HEK293 (cell line): ENCODE measurements around the gene ARMC10.
A peak's percentile ranks its signal among the peaks of the same experiment; 100 is the strongest.
"Not testable (repeated sequence)": the region's sequence is repeated elsewhere in the genome, so short reads cannot be mapped to it uniquely, and the experiment has no call there.

Experiments used
- CTCF ChIA-PET: fragments of 350-600 bp; formaldehyde crosslinking; extraction: SDS; loops from one replicate; lab custom pipeline; 2021; ENCODE audit warnings: antibody characterized with exemption; lab: Yijun Ruan, JAX
- POLR2A ChIA-PET: fragments of 300-600 bp; formaldehyde crosslinking; extraction: SDS; loops from one replicate; lab custom pipeline; 2020; ENCODE audit warnings: antibody characterized with exemption, inconsistent platforms; lab: Yijun Ruan, JAX
- H3K27ac ChIP-seq: fragments of 200-500 bp; sonication (Bioruptor generic); 2 replicates; pipeline ENCODE4 v1.5.1; 2014; ENCODE audit warnings: low read depth, low read length, control low read depth, inconsistent platforms; ENCODE audit errors: extremely low read depth
- H3K36me3 ChIP-seq, 2 experiments: fragments of 200-500 bp in 1 of 2; sonication (Bioruptor generic) in 1 of 2; 1 replicate in 1 of 2; 2 replicates in 1 of 2; pipeline ENCODE4 v1.5.1; 2014 to 2017; ENCODE audit warnings: inconsistent platforms in 2 of 2, low read length in 2 of 2; ENCODE audit not compliant: control insufficient read depth in 2 of 2, insufficient read depth in 1 of 2
- H3K4me1 ChIP-seq: fragments of 200-500 bp; sonication (Bioruptor generic); 2 replicates; pipeline ENCODE4 v1.5.1; 2014; ENCODE audit warnings: mild to moderate bottlenecking, low read length, inconsistent platforms; ENCODE audit not compliant: control insufficient read depth, insufficient read depth
- H3K4me3 ChIP-seq: 2 replicates; pipeline ENCODE4 v1.5.1; 2011; ENCODE audit warnings: low read depth, mild to moderate bottlenecking, control low read depth, low read length, moderate library complexity
- H3K9me3 ChIP-seq: fragments of 200-500 bp; sonication (Bioruptor generic); 2 replicates; pipeline ENCODE4 v1.5.1; 2014; ENCODE audit warnings: low read depth, low read length, inconsistent platforms; ENCODE audit not compliant: control insufficient read depth, insufficient read depth
- GLIS1 ChIP-seq: fragments of 450-650 bp; formaldehyde crosslinking; IDR thresholded peaks from 2 replicates; pipeline ENCODE4 v1.5.1; 2016; ENCODE audit warnings: missing biosample characterization, missing genetic modification characterization
- KLF10 ChIP-seq: fragments of 450-650 bp; IDR thresholded peaks from 2 replicates; pipeline ENCODE4 v1.5.1; 2018; ENCODE audit warnings: missing biosample characterization, mild to moderate bottlenecking, missing genetic modification characterization
- KLF9 ChIP-seq: fragments of 450-650 bp; formaldehyde crosslinking; IDR thresholded peaks from 2 replicates; pipeline ENCODE4 v1.5.1; 2016; ENCODE audit warnings: missing biosample characterization, missing genetic modification characterization, low read depth
- MEIS1 ChIP-seq: sonication (generic); formaldehyde crosslinking; IDR thresholded peaks from 2 replicates; pipeline ENCODE4 v1.8.1; 2022; ENCODE audit warnings: missing genetic modification reagents, mild to moderate bottlenecking, borderline replicate concordance
- ZFHX2 ChIP-seq: fragments of 450-650 bp; formaldehyde crosslinking; conservative IDR thresholded peaks from 2 replicates; pipeline ENCODE4 v1.5.1; 2016; ENCODE audit warnings: missing biosample characterization, missing genetic modification characterization
- ZFP41 ChIP-seq: fragments of 450-650 bp; formaldehyde crosslinking; IDR thresholded peaks from 2 replicates; pipeline ENCODE4 v1.5.1; 2016; ENCODE audit warnings: missing biosample characterization, missing genetic modification characterization, borderline replicate concordance
- ZNF266 ChIP-seq: fragments of 450-650 bp; formaldehyde crosslinking; IDR thresholded peaks from 2 replicates; pipeline ENCODE4 v1.5.1; 2016; ENCODE audit warnings: missing biosample characterization, missing genetic modification characterization, low read depth
- ZNF416 ChIP-seq: fragments of 450-650 bp; formaldehyde crosslinking; IDR thresholded peaks from 2 replicates; pipeline ENCODE4 v1.5.1; 2016; ENCODE audit warnings: missing biosample characterization, missing genetic modification characterization
- ZNF423 ChIP-seq: fragments of 450-650 bp; formaldehyde crosslinking; IDR thresholded peaks from 2 replicates; pipeline ENCODE4 v1.5.1; 2016; ENCODE audit warnings: missing biosample characterization, missing genetic modification characterization
- ZNF530 ChIP-seq: fragments of 450-650 bp; formaldehyde crosslinking; IDR thresholded peaks from 2 replicates; pipeline ENCODE4 v1.5.1; 2016; ENCODE audit warnings: low read depth, missing biosample characterization, missing genetic modification characterization
- ZNF549 ChIP-seq: fragments of 450-650 bp; IDR thresholded peaks from 2 replicates; pipeline ENCODE4 v1.5.1; 2018; ENCODE audit warnings: missing biosample characterization, missing genetic modification characterization, mild to moderate bottlenecking, inconsistent platforms, moderate library complexity
- ZNF626 ChIP-seq: fragments of 450-650 bp; sonication (Bioruptor Pico); formaldehyde crosslinking; IDR thresholded peaks from 2 replicates; pipeline ENCODE4 v1.5.1; 2018; ENCODE audit warnings: missing biosample characterization, missing genetic modification characterization, inconsistent platforms
- ZNF658 ChIP-seq: fragments of 450-650 bp; formaldehyde crosslinking; IDR thresholded peaks from 2 replicates; pipeline ENCODE4; 2016; ENCODE audit warnings: missing biosample characterization, missing genetic modification characterization
- ZNF670 ChIP-seq: fragments of 450-650 bp; formaldehyde crosslinking; IDR thresholded peaks from 2 replicates; pipeline ENCODE4 v1.5.1; 2016; ENCODE audit warnings: missing biosample characterization, missing genetic modification characterization, low read depth
- TF ChIP-seq, protein P1 (sequence below): fragments of 450-650 bp; formaldehyde crosslinking; IDR thresholded peaks from 2 replicates; pipeline ENCODE4 v1.5.1; 2016; ENCODE audit warnings: missing biosample characterization, missing genetic modification characterization, low read depth
- TF ChIP-seq, protein P2 (sequence below): fragments of 450-650 bp; formaldehyde crosslinking; IDR thresholded peaks from 2 replicates; pipeline ENCODE4 v1.5.1; 2017; ENCODE audit warnings: missing biosample characterization, mild to moderate bottlenecking, missing genetic modification characterization, moderate library complexity
- TF ChIP-seq, protein P3 (sequence below): fragments of 450-650 bp; formaldehyde crosslinking; IDR thresholded peaks from 2 replicates; pipeline ENCODE4 v1.5.1; 2016; ENCODE audit warnings: missing biosample characterization, missing genetic modification characterization, low read depth
- TF ChIP-seq, protein P4 (sequence below): fragments of 450-650 bp; formaldehyde crosslinking; IDR thresholded peaks from 2 replicates; pipeline ENCODE4 v1.5.1; 2016; ENCODE audit warnings: missing biosample characterization, missing genetic modification characterization
- TF ChIP-seq, protein P5 (sequence below): fragments of 450-650 bp; formaldehyde crosslinking; IDR thresholded peaks from 2 replicates; pipeline ENCODE4 v1.5.1; 2016; ENCODE audit warnings: missing biosample characterization, missing genetic modification characterization, borderline replicate concordance

Gene ARMC10

DNA sequence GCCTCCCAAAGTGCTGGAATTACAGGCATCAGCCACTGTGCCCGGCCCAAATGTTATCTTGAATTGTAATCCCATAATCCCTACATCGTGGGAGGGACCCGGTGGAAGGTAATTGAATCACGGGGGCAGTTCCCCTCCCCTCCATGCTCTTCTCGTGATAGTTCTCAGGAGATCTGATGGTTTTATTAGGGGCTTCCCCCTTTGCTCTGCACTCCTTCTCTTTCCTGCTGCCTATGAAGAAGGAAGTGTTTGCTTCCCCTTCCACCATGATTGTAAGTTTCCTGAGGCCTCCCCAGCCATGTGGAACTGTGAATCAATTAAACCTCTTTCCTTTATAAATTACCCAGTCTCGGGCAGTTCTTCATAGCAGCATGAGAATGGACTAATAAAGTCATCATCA, 3.3 kb downstream of the ARMC10 start:
- CTCF ChIA-PET, H3K9me3 ChIP-seq, H3K27ac ChIP-seq, H3K4me3 ChIP-seq, POLR2A ChIA-PET, H3K36me3 ChIP-seq, H3K4me1 ChIP-seq: not testable (repeated sequence)
- TF ChIP-seq ZFHX2 (tag by site-specific recombination) (peak; percentile 27; the same call in 1 of the 2 replicates), GLIS1 (peak; percentile 26; the same call in 1 of the 2 replicates)

DNA sequence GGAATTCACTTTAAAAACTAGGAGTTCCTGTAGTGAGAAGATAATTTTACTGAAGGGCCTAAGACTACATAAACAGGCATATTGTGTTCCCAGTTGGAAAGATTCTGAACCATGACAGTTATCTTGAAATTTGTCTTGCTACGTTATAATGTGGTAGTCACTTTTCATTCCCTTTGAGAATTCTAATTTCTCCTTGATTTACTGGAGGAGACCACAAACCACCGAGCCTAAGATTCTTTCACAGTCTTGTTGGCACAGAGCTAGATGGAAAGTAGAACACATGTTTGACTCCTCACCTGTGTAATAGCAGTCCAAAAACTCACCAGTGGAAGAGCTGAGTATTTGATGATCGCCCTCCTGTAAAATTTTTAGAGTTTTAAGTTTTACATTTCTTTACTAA, 4.9 kb downstream of the ARMC10 start:
- Histone ChIP-seq H3K4me3 (no peak overlapping the region), H3K9me3 (no peaks in the 10 kb centered on the region), H3K4me1 (no peaks in the 10 kb centered on the region), H3K27ac (no peak overlapping the region), H3K36me3 (peaks cover 0 to 19% of the 10 kb centered on the region in 2 experiments; a peak in 2 of 3 replicates)
- ChIA-PET CTCF (interaction anchor here (1.6 kb wide), 1 partner anchor 18 kb away, joined by 5 read pairs; no protein-coding TSS in a partner anchor), POLR2A (no interaction called here)
- TF ChIP-seq, protein P1, sequence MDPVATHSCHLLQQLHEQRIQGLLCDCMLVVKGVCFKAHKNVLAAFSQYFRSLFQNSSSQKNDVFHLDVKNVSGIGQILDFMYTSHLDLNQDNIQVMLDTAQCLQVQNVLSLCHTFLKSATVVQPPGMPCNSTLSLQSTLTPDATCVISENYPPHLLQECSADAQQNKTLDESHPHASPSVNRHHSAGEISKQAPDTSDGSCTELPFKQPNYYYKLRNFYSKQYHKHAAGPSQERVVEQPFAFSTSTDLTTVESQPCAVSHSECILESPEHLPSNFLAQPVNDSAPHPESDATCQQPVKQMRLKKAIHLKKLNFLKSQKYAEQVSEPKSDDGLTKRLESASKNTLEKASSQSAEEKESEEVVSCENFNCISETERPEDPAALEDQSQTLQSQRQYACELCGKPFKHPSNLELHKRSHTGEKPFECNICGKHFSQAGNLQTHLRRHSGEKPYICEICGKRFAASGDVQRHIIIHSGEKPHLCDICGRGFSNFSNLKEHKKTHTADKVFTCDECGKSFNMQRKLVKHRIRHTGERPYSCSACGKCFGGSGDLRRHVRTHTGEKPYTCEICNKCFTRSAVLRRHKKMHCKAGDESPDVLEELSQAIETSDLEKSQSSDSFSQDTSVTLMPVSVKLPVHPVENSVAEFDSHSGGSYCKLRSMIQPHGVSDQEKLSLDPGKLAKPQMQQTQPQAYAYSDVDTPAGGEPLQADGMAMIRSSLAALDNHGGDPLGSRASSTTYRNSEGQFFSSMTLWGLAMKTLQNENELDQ (tag by site-specific recombination) = no peak
- no peak for TF ChIP-seq ZNF549
- no peak for TF ChIP-seq ZNF416
- TF ChIP-seq ZNF670 = no peak
- TF ChIP-seq ZNF658 (tag by site-specific recombination) = no peak
- TF ChIP-seq KLF10 (tag by site-specific recombination) = no peak
- TF ChIP-seq, protein P2, sequence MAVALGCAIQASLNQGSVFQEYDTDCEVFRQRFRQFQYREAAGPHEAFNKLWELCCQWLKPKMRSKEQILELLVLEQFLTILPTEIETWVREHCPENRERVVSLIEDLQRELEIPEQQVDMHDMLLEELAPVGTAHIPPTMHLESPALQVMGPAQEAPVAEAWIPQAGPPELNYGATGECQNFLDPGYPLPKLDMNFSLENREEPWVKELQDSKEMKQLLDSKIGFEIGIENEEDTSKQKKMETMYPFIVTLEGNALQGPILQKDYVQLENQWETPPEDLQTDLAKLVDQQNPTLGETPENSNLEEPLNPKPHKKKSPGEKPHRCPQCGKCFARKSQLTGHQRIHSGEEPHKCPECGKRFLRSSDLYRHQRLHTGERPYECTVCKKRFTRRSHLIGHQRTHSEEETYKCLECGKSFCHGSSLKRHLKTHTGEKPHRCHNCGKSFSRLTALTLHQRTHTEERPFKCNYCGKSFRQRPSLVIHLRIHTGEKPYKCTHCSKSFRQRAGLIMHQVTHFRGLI (tag by site-specific recombination) = no peak
- no peak for TF ChIP-seq ZFHX2 (tag by site-specific recombination)
- TF ChIP-seq ZNF530 (tag by site-specific recombination) = no peak
- TF ChIP-seq, protein P3, sequence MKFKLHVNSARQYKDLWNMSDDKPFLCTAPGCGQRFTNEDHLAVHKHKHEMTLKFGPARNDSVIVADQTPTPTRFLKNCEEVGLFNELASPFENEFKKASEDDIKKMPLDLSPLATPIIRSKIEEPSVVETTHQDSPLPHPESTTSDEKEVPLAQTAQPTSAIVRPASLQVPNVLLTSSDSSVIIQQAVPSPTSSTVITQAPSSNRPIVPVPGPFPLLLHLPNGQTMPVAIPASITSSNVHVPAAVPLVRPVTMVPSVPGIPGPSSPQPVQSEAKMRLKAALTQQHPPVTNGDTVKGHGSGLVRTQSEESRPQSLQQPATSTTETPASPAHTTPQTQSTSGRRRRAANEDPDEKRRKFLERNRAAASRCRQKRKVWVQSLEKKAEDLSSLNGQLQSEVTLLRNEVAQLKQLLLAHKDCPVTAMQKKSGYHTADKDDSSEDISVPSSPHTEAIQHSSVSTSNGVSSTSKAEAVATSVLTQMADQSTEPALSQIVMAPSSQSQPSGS (tag by site-specific recombination) = no peak
- TF ChIP-seq MEIS1 = no peak

DNA sequence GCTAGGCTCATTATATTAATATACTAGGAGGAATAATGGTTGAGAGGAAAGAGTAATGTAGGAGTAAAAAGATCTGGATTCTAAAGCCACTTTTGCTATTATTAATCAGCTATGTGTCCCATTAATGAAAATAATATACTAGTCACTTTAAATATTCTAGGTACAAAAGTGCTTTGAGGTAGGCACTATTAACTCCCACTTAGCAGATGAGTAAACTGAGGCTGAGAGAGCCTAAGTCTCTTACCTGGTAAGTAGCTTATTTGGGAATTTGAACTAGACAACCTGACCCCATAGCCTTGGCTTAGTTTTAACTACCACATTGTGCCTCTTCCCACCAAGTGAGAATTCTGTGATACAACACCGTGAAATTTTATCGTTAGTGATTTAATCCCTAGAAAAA, 6.0 kb downstream of the ARMC10 start:
- TF ChIP-seq, protein P4, sequence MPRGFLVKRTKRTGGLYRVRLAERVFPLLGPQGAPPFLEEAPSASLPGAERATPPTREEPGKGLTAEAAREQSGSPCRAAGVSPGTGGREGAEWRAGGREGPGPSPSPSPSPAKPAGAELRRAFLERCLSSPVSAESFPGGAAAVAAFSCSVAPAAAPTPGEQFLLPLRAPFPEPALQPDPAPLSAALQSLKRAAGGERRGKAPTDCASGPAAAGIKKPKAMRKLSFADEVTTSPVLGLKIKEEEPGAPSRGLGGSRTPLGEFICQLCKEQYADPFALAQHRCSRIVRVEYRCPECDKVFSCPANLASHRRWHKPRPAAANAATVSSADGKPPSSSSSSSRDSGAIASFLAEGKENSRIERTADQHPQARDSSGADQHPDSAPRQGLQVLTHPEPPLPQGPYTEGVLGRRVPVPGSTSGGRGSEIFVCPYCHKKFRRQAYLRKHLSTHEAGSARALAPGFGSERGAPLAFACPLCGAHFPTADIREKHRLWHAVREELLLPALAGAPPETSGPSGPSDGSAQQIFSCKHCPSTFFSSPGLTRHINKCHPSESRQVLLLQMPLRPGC = no peak
- TF ChIP-seq KLF9 = no peak
- TF ChIP-seq, protein P5, sequence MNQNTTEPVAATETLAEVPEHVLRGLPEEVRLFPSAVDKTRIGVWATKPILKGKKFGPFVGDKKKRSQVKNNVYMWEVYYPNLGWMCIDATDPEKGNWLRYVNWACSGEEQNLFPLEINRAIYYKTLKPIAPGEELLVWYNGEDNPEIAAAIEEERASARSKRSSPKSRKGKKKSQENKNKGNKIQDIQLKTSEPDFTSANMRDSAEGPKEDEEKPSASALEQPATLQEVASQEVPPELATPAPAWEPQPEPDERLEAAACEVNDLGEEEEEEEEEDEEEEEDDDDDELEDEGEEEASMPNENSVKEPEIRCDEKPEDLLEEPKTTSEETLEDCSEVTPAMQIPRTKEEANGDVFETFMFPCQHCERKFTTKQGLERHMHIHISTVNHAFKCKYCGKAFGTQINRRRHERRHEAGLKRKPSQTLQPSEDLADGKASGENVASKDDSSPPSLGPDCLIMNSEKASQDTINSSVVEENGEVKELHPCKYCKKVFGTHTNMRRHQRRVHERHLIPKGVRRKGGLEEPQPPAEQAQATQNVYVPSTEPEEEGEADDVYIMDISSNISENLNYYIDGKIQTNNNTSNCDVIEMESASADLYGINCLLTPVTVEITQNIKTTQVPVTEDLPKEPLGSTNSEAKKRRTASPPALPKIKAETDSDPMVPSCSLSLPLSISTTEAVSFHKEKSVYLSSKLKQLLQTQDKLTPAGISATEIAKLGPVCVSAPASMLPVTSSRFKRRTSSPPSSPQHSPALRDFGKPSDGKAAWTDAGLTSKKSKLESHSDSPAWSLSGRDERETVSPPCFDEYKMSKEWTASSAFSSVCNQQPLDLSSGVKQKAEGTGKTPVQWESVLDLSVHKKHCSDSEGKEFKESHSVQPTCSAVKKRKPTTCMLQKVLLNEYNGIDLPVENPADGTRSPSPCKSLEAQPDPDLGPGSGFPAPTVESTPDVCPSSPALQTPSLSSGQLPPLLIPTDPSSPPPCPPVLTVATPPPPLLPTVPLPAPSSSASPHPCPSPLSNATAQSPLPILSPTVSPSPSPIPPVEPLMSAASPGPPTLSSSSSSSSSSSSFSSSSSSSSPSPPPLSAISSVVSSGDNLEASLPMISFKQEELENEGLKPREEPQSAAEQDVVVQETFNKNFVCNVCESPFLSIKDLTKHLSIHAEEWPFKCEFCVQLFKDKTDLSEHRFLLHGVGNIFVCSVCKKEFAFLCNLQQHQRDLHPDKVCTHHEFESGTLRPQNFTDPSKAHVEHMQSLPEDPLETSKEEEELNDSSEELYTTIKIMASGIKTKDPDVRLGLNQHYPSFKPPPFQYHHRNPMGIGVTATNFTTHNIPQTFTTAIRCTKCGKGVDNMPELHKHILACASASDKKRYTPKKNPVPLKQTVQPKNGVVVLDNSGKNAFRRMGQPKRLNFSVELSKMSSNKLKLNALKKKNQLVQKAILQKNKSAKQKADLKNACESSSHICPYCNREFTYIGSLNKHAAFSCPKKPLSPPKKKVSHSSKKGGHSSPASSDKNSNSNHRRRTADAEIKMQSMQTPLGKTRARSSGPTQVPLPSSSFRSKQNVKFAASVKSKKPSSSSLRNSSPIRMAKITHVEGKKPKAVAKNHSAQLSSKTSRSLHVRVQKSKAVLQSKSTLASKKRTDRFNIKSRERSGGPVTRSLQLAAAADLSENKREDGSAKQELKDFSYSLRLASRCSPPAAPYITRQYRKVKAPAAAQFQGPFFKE (tag by site-specific recombination) = no peak
- TF ChIP-seq ZNF423 (tag by site-specific recombination) = no peak
- TF ChIP-seq ZNF266 (tag by site-specific recombination) = no peak
- no peak for TF ChIP-seq ZNF626 (tag by site-specific recombination)
- TF ChIP-seq ZFP41 (tag by site-specific recombination) = no peak
- TF ChIP-seq, all 188 proteins: peak for 0

More for the DNA sequence above, 6.0 kb downstream of the ARMC10 start:
- ChIA-PET POLR2A (interaction anchor here (0.6 kb wide), 1 partner anchor 21 kb away, joined by 7 read pairs; no protein-coding TSS in a partner anchor), CTCF (interaction anchor here (0.6 to 1.7 kb wide), 4 partner anchors 8 to 1821 kb away, joined by 3 to 5 read pairs (median 4); no protein-coding TSS in a partner anchor)
- Histone ChIP-seq H3K4me3 (no peak overlapping the region), H3K9me3 (no peaks in the 10 kb centered on the region), H3K4me1 (no peaks in the 10 kb centered on the region), H3K36me3 (peaks cover 7 to 27% of the 10 kb centered on the region in 2 experiments), H3K27ac (no peak overlapping the region)
